ENCODE measurements around the gene WDR82.
"Not testable (repeated sequence)": the region's sequence is repeated elsewhere in the genome, so short reads cannot be mapped to it uniquely, and the experiment has no call there.

Gene WDR82

DNA sequence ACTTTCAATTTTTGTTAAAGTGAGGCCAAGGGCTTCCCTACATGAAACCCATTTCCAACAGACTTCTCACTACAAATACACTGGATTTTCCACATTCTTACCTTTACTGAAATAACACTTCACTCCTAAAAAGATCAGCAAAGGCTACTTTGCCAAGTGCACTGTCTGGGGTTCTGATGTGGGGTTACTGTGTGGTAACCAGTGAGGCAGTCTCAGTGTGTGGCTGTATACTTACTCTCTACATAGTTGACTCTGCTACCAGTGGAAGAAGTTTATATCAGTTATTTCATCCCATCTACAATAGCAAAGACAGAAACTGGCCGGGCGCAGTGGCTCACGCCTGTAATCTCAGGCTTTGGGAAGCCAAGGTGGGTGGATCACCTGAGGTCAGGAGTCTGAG is 5.6 kb downstream of the WDR82 start:
- Histone ChIP-seq H3K4me3 (ENCODE audit: low read length) (no peak overlapping the region), H3K27me3 (ENCODE audit: control insufficient read depth, low read length) (no peaks in the 10 kb centered on the region), H3K4me1 (ENCODE audit: control insufficient read depth, low read length) (peaks cover 42% of the 10 kb centered on the region), H4K20me1 (ENCODE audit: control insufficient read depth, insufficient read depth, low read depth, low read length) (peaks cover 30% of the 10 kb centered on the region; the same call in 1 of the 2 replicates), H3K9me2 (replicated peaks; ENCODE audit: control insufficient read depth, low read length) (no peaks in the 10 kb centered on the region), H3K27ac (ENCODE audit: low read depth, low read length) (no peak overlapping the region), H3F3A (ENCODE audit: control insufficient read depth, insufficient read depth) (no peaks in the 10 kb centered on the region), H3K79me2 (ENCODE audit: control insufficient read depth, low read length) (peaks cover 100% of the 10 kb centered on the region), H3K4me2 (ENCODE audit: low read length) (peak overlapping the region; percentile 4), H3K36me3 (ENCODE audit: control insufficient read depth, low read length) (peaks cover 95% of the 10 kb centered on the region), H3K9me3 (ENCODE audit: control insufficient read depth, insufficient read depth, low read length) (no peaks in the 10 kb centered on the region)
- TF ChIP-seq EZH2phosphoT487 (IDR thresholded peaks at IDR 0.05; ENCODE audit: borderline replicate concordance, low read length) = no peak
- TF ChIP-seq, protein P1, sequence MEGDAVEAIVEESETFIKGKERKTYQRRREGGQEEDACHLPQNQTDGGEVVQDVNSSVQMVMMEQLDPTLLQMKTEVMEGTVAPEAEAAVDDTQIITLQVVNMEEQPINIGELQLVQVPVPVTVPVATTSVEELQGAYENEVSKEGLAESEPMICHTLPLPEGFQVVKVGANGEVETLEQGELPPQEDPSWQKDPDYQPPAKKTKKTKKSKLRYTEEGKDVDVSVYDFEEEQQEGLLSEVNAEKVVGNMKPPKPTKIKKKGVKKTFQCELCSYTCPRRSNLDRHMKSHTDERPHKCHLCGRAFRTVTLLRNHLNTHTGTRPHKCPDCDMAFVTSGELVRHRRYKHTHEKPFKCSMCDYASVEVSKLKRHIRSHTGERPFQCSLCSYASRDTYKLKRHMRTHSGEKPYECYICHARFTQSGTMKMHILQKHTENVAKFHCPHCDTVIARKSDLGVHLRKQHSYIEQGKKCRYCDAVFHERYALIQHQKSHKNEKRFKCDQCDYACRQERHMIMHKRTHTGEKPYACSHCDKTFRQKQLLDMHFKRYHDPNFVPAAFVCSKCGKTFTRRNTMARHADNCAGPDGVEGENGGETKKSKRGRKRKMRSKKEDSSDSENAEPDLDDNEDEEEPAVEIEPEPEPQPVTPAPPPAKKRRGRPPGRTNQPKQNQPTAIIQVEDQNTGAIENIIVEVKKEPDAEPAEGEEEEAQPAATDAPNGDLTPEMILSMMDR (IDR thresholded peaks at IDR 0.05; ENCODE audit: low read depth, low read length, poor library complexity, severe bottlenecking) = no peak

DNA sequence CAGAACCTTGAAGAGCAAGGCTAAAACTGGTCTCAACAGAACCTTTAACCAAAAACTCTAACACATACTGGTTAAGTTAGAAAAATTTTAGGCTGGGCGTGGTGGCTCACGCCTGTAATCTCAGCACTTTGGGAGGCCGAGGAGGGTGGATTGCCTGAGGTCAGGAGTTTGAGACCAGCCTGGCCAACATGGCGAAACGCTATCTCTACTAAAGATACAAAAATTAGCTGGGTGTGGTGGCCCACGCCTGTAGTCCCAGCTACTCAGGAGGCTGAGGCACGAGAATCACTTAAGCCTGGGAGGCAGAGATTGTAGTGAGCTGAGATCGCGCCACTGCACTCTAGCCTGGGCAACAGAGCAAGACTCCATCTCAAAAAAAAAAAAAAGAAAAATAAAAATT is 6.3 kb downstream of the WDR82 start:
- not testable (repeated sequence) for H3F3A ChIP-seq (ENCODE audit: control insufficient read depth, insufficient read depth); H3K27me3 ChIP-seq (ENCODE audit: control insufficient read depth, low read length); H3K27ac ChIP-seq (ENCODE audit: low read depth, low read length); H3K4me2 ChIP-seq (ENCODE audit: low read length); H3K4me3 ChIP-seq (ENCODE audit: low read length); H3K9me3 ChIP-seq (ENCODE audit: control insufficient read depth, insufficient read depth, low read length); H3K9me2 ChIP-seq (replicated peaks; ENCODE audit: control insufficient read depth, low read length)
- H4K20me1 ChIP-seq (ENCODE audit: control insufficient read depth, insufficient read depth, low read depth, low read length) = peaks cover 29% of the 10 kb centered on the region; the same call in 1 of the 2 replicates
- peaks cover 42% of the 10 kb centered on the region for H3K4me1 ChIP-seq (ENCODE audit: control insufficient read depth, low read length)
- peaks cover 96% of the 10 kb centered on the region for H3K36me3 ChIP-seq (ENCODE audit: control insufficient read depth, low read length)
- H3K79me2 ChIP-seq (ENCODE audit: control insufficient read depth, low read length) = peaks cover 100% of the 10 kb centered on the region

DNA sequence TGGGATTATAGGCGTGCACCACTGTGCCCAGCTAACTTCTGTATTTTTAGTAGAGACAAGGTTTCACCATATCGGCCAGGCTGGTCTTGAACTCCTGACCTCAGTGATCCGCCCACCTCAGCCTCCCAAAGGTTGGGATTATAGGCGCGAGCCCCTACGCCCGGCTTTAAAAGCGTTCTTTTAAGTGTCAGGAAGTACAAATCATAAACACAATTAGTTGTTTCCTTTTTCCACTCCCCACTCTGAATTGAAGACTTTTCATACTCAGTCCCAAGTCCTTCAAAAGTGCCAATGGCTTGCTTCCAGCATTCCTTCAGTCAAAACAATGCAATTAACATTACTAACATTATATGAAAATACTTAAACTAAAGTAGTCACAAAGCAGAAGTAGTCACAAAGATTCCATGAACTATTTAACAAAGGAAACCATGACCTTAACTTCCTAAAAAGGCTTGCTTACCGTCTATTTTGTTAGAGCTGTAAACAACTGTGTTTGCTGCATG is 8.1 kb downstream of the WDR82 start:
- Histone ChIP-seq H3K9me2 (replicated peaks; ENCODE audit: control insufficient read depth, low read length) (no peaks in the 10 kb centered on the region), H3K9me3 (ENCODE audit: control insufficient read depth, insufficient read depth, low read length) (no peaks in the 10 kb centered on the region), H3K4me2 (ENCODE audit: low read length) (no peak overlapping the region), H4K20me1 (ENCODE audit: control insufficient read depth, insufficient read depth, low read depth, low read length) (peaks cover 16% of the 10 kb centered on the region; the same call in 1 of the 2 replicates), H3K4me3 (ENCODE audit: low read length) (no peak overlapping the region), H3K27me3 (ENCODE audit: control insufficient read depth, low read length) (no peaks in the 10 kb centered on the region), H3K4me1 (ENCODE audit: control insufficient read depth, low read length) (peaks cover 28% of the 10 kb centered on the region), H3F3A (ENCODE audit: control insufficient read depth, insufficient read depth) (no peaks in the 10 kb centered on the region), H3K36me3 (ENCODE audit: control insufficient read depth, low read length) (peaks cover 94% of the 10 kb centered on the region), H3K79me2 (ENCODE audit: control insufficient read depth, low read length) (peaks cover 97% of the 10 kb centered on the region), H3K27ac (ENCODE audit: low read depth, low read length) (no peak overlapping the region)
- TF ChIP-seq EZH2phosphoT487 (IDR thresholded peaks at IDR 0.05; ENCODE audit: borderline replicate concordance, low read length) = no peak
- TF ChIP-seq, protein P1 (IDR thresholded peaks at IDR 0.05; ENCODE audit: low read depth, low read length, poor library complexity, severe bottlenecking) = no peak

DNA sequence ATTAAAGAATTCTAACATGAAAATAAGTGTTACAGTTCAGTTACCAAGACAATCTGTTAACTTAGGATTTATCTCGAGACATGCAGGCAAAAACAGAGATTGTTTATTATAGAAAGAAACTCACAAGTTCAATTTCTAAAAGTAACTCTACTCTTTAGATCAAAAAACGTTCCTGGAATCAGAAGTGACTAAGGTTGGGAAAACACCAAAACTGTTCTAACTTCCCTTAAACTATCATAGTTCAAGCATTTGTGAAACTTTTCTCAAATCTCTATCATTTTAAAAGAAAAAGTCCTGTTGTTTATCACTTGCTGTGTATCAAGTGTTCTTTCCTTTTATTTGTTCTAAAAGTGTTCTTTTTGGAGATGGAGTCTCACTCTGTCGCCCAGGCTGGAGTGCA is 8.7 kb downstream of the WDR82 start:
- Histone ChIP-seq H4K20me1 (ENCODE audit: control insufficient read depth, insufficient read depth, low read depth, low read length) (peaks cover 16% of the 10 kb centered on the region; the same call in 1 of the 2 replicates), H3K27me3 (ENCODE audit: control insufficient read depth, low read length) (no peaks in the 10 kb centered on the region), H3K27ac (ENCODE audit: low read depth, low read length) (no peak overlapping the region), H3K9me3 (ENCODE audit: control insufficient read depth, insufficient read depth, low read length) (no peaks in the 10 kb centered on the region), H3K4me2 (ENCODE audit: low read length) (no peak overlapping the region), H3K36me3 (ENCODE audit: control insufficient read depth, low read length) (peaks cover 93% of the 10 kb centered on the region), H3K79me2 (ENCODE audit: control insufficient read depth, low read length) (peaks cover 93% of the 10 kb centered on the region), H3F3A (ENCODE audit: control insufficient read depth, insufficient read depth) (no peaks in the 10 kb centered on the region), H3K4me1 (ENCODE audit: control insufficient read depth, low read length) (peaks cover 26% of the 10 kb centered on the region), H3K4me3 (ENCODE audit: low read length) (no peak overlapping the region), H3K9me2 (replicated peaks; ENCODE audit: control insufficient read depth, low read length) (no peaks in the 10 kb centered on the region)
- TF ChIP-seq EZH2phosphoT487 (IDR thresholded peaks at IDR 0.05; ENCODE audit: borderline replicate concordance, low read length) = no peak
- TF ChIP-seq, protein P1 (IDR thresholded peaks at IDR 0.05; ENCODE audit: low read depth, low read length, poor library complexity, severe bottlenecking) = no peak
